ENCODE data around the gene RGS9.

DNA sequence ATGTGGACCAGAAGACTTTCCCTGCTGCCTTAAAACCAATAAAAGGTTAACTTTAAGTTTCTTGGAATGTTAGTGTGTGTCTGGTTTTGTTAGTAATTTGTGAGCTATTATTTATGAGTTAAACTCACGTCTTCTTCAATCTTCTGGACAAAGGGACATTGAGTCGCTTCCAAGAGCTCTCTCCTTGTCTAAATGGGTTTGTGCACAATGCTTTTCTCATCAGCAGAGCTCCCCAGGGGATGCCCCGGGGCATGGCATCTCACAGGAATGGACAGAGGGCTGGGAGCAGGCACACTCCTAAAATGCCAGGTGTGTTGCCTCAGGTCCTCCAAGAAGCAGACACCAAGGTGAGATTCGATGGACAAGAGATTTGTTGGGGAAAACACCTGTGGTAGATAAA lies 90.5 kb downstream of the RGS9 start:
- TF ChIP-seq NFRKB (IDR thresholded peaks at IDR 0.05) = no peak
- TF ChIP-seq LEF1 (IDR thresholded peaks at IDR 0.05; ENCODE audit: borderline replicate concordance) = no peak
- TF ChIP-seq ELF4 (IDR thresholded peaks at IDR 0.05) = no peak
- TF ChIP-seq CTBP1 (IDR thresholded peaks at IDR 0.05; ENCODE audit: borderline replicate concordance) = no peak
- no peak for TF ChIP-seq ARNT (IDR thresholded peaks at IDR 0.05)
- no peak for TF ChIP-seq SUZ12 (IDR thresholded peaks at IDR 0.05)
- TF ChIP-seq SP1 (IDR thresholded peaks at IDR 0.05) = no peak
- no peak for TF ChIP-seq FOXM1 (IDR thresholded peaks at IDR 0.05; ENCODE audit: borderline replicate concordance)
- no peak for TF ChIP-seq BHLHE40 (IDR thresholded peaks at IDR 0.05; ENCODE audit: borderline replicate concordance)

All from HEK293T (cell line).